ENCODE data around the gene KMT2C.
"Not testable (repeated sequence)": the region's sequence is repeated elsewhere in the genome, so short reads cannot be mapped to it uniquely, and the experiment has no call there.

Gene KMT2C

DNA sequence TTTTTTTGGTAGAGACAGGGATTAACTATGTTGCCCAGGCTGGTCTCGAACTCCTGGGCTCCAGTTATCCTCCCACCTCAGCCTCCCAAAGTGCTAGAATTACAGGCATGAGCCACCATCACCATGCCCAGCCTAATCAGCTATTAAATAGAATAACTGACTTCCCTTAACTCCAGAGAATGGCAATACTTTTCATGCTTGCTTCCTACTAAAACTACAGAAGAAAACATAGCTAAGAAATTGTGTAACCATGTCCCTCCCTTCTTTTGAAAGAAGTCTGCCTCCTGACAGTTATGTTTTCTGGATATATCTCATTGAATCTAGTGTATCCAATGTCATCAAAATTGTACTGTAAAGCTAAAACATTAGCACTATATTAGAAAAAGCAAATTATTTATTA is 95.6 kb downstream of the KMT2C start:
- Mint-ChIP-seq H3K4me1 (ENCODE audit: low read depth) (peaks cover 31% of the 10 kb centered on the region), H3K36me3 (ENCODE audit: low read depth) (no peaks in the 10 kb centered on the region), H3K27me3 (ENCODE audit: low read depth) (no peaks in the 10 kb centered on the region), H3K4me3 (no peak overlapping the region), H3K27ac (no peak overlapping the region), H3K9me3 (no peaks in the 10 kb centered on the region)

DNA sequence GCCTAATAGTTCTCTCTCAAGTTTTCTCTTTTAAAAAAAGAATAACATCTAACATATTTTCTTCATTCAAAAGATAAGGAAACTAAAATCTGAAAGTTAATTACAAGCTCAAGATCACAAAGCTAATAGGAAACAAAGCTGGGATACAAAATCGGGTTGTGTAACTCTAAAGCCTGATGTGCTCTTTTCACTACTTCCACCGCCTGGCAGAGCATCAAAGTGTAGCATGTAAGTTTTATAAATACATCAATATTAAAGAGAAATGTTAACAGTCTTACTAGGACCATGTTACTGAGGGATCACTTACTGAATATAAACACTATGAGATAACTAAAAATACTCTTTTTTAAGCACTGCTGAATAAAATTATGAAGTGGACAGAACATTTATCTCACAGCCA is 97.2 kb downstream of the KMT2C start:
- Mint-ChIP-seq H3K4me1 (ENCODE audit: low read depth) (peaks cover 29% of the 10 kb centered on the region), H3K27ac (no peak overlapping the region), H3K4me3 (no peak overlapping the region), H3K27me3 (ENCODE audit: low read depth) (no peaks in the 10 kb centered on the region), H3K9me3 (no peaks in the 10 kb centered on the region), H3K36me3 (ENCODE audit: low read depth) (peaks cover 3% of the 10 kb centered on the region)

DNA sequence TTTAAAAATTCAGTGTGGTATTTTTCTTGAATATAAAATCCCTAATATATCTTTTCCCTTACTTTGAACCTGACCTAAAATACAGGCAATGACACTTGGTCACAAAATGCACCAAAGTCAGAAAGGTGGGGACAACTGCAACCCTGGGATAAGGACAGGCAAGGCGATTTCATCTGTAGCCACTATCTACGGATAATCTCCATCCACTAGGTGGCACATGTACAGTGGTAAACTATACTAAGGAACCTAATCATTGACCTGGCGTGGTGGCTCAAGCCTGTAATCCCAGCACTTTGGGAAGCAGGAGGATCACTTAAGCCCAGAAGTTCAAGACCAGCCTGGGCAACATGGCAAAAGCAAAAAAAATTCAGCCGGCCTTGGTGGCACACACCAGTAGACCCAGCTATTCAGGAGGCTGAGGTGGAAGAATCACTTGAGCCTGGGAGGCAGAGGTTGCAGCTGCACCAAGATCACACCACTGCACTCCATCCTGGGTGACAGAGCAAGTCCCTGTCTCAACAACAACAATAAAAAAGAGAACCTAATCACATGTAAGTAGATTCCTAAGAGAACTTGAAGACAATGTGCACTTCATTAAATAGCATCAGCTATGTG is 98.9 kb downstream of the KMT2C start:
- peak overlapping the region; percentile 86 for H3K27ac Mint-ChIP-seq
- no peaks in the 10 kb centered on the region for H3K27me3 Mint-ChIP-seq (ENCODE audit: low read depth)
- no peaks in the 10 kb centered on the region for H3K9me3 Mint-ChIP-seq
- H3K4me3 Mint-ChIP-seq, result peak overlapping the region; percentile 28
- H3K4me1 Mint-ChIP-seq (ENCODE audit: low read depth), result peaks cover 30% of the 10 kb centered on the region
- peaks cover 4% of the 10 kb centered on the region for H3K36me3 Mint-ChIP-seq (ENCODE audit: low read depth)

DNA sequence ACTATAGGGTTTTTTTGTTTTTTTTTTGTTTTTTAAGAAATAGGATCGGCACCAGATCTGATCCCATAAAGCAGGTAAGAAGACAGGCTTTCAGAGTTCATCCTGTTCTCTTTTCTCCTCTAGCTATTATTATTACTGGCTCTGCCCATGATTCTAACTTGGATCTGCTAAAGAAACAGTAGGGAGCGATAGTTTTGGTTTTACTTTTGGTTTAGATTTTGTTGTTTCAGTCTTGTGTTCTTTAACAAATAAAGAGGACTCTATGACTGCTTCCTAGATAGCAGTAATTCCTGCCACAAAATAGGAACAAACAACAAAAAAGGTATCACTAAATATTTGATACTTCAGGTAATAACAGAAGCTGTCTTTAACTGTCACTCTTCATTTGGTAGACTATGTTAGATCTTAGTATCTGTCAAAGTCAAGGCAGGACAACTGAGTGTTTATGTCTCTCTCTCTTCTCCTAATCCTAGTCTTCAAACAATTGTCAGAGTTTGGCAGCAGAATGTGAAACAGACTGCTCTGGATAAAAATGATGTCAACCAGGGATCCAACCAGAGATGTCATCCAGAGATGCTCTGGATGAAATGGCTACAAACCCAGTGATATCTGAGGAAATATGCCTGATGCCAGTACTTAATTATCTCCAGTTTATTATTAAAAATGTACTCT is 99.8 kb downstream of the KMT2C start:
- H3K27ac Mint-ChIP-seq, result peak overlapping the region; percentile 86
- peaks cover 30% of the 10 kb centered on the region for H3K4me1 Mint-ChIP-seq (ENCODE audit: low read depth)
- H3K27me3 Mint-ChIP-seq (ENCODE audit: low read depth), result no peaks in the 10 kb centered on the region
- peaks cover 4% of the 10 kb centered on the region for H3K36me3 Mint-ChIP-seq (ENCODE audit: low read depth)
- H3K9me3 Mint-ChIP-seq, result no peaks in the 10 kb centered on the region
- H3K4me3 Mint-ChIP-seq, result peak overlapping the region; percentile 71

DNA sequence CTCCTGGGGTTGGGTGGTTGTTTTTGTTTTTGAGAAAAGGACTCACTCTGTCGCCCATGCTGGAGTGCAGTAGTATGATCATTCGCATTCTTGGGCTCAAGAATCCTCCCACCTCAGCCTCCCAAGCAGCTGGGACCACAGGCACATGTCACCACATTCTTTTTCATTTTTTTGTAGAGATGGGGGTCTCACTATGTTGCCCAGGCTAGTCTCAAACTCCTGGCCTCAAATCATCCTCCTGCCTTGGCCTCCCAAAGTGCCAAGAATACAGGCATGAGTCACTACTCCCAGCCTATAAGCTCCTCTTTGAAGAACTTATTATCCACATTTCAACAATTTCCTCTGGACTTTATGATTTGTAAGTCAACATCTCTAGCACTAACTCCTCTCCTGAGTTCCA is 102.7 kb downstream of the KMT2C start:
- H3K27me3 Mint-ChIP-seq (ENCODE audit: low read depth), result no peaks in the 10 kb centered on the region
- H3K27ac Mint-ChIP-seq, result no peak overlapping the region
- peaks cover 30% of the 10 kb centered on the region for H3K4me1 Mint-ChIP-seq (ENCODE audit: low read depth)
- no peak overlapping the region for H3K4me3 Mint-ChIP-seq
- H3K36me3 Mint-ChIP-seq (ENCODE audit: low read depth), result peaks cover 19% of the 10 kb centered on the region
- H3K9me3 Mint-ChIP-seq, result no peaks in the 10 kb centered on the region

DNA sequence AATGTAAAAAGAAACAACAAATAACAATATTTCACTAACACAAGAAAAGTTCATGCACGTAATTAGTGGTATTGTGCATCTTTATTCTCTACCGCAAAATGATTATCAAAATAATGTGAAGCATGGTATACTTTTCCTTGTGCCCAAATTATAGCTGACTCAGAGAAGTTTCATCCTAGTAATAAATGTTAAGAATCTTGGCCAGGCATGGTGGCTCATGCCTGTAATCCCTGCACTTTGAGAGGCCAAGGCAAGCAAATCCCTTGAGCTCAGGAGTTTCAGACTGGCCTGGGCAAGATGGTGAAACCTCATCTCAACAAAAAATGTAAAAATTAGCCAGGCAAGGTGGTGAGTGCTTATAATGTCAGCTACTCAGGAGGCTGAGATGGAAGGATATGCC is 105.0 kb downstream of the KMT2C start:
- Mint-ChIP-seq H3K36me3 (ENCODE audit: low read depth) (peaks cover 19% of the 10 kb centered on the region), H3K9me3 (no peaks in the 10 kb centered on the region), H3K4me3 (no peak overlapping the region), H3K4me1 (ENCODE audit: low read depth) (peaks cover 15% of the 10 kb centered on the region), H3K27me3 (ENCODE audit: low read depth) (no peaks in the 10 kb centered on the region), H3K27ac (no peak overlapping the region)

DNA sequence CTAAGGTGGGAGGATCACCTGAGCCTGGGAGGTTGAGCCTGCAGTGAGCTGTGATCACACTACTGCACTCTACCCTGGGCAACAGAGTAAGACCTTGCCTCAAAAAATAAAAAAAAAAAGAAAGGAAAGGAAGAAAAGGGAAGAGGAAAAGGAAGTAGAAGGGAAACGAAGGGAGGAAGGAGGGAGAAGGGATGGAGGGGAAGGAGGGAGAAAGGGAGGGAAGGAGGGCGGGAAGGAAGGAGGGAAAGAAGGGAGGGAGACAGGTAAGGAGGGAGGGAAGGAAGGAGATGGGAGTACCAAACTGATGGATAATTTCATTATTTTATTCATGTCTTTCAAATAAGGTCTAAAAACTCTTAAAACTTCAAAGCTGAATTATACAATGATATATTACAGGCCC is 106.3 kb downstream of the KMT2C start:
- Mint-ChIP-seq H3K36me3 (ENCODE audit: low read depth) (peaks cover 17% of the 10 kb centered on the region), H3K27ac (no peak overlapping the region), H3K9me3 (no peaks in the 10 kb centered on the region), H3K4me1 (ENCODE audit: low read depth) (peaks cover 7% of the 10 kb centered on the region), H3K4me3 (no peak overlapping the region), H3K27me3 (ENCODE audit: low read depth) (no peaks in the 10 kb centered on the region)

DNA sequence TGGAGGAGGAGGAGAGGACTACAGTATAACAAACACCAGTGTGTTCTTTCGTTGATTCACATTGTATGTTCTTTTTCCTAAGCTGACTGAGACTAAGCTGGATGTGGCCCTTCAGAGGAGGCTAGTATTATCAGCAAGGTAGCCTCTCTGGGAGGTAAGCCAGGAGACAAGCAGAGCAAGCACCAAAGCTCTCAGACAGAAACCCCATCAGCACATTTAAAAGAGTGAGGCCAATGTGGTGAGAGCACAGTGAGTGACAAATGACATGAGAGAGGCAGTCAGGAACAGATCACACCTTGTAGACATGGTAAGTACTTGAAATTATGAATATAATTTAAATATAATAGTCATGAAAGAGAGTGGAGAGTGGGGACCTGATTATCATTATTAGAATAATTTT is 107.6 kb downstream of the KMT2C start:
- Mint-ChIP-seq H3K4me1 (ENCODE audit: low read depth) (peaks cover 5% of the 10 kb centered on the region), H3K36me3 (ENCODE audit: low read depth) (peaks cover 16% of the 10 kb centered on the region), H3K4me3 (no peak overlapping the region), H3K9me3 (no peaks in the 10 kb centered on the region), H3K27me3 (ENCODE audit: low read depth) (no peaks in the 10 kb centered on the region), H3K27ac (no peak overlapping the region)

DNA sequence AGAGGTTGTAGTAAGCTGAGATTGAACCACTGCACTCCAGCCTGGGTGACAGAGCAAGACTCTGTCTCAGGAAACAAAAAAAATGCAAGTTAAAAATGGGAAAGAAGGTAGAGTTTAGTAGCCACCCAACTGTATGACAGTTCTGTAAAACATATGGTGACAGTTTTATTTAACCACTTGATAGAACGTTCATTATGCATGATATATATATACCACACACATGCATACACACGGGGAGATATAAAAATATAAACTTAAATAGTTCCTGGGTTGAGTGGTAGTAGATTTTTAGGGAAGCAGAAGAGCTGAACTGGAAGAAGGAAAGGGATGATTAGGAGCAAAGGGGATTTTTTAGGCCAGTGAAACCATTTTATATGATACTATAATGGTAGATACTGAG is 120.0 kb downstream of the KMT2C start:
- H3K4me1 Mint-ChIP-seq (ENCODE audit: low read depth), result peaks cover 12% of the 10 kb centered on the region
- H3K9me3 Mint-ChIP-seq, result no peaks in the 10 kb centered on the region
- H3K4me3 Mint-ChIP-seq, result no peak overlapping the region
- H3K27ac Mint-ChIP-seq, result no peak overlapping the region
- H3K27me3 Mint-ChIP-seq (ENCODE audit: low read depth), result no peaks in the 10 kb centered on the region
- peaks cover 18% of the 10 kb centered on the region for H3K36me3 Mint-ChIP-seq (ENCODE audit: low read depth)

DNA sequence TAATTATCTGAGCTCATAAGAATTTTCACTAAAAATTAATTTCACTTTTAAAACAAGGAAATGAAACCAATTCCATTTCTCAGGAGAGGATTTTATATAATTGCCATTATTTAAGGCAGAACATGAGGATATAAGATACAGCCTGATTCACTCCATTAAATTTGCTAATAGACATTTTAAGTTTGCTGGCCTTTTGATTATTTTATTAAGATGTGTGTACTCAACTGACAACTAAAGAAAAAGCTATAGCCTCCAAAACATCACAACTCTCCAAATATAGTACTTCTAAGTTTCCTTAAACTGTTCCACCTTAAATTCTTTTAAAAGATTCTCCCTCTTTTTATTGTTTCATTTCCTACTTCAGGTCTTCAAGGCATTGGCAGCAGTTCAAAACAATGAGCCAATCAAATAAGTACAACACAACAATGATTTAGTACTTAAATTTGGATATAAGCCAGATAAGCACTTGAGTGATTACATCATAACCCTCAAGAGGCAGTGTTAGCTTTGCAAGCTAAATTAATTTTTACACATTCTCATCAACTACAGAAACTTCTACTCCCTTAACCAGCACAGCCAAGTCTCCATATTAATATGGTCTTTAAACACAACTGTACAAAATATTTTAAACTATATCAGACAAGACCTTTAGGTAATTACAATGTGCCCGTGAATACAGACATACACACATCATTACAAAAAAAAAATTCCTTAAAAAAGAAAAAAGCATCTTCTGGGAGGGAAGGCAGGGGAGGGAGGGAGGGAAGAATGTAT is 121.8 kb downstream of the KMT2C start:
- Mint-ChIP-seq H3K36me3 (ENCODE audit: low read depth) (peaks cover 18% of the 10 kb centered on the region), H3K27ac (no peak overlapping the region), H3K9me3 (no peaks in the 10 kb centered on the region), H3K4me1 (ENCODE audit: low read depth) (peaks cover 10% of the 10 kb centered on the region), H3K27me3 (ENCODE audit: low read depth) (no peaks in the 10 kb centered on the region), H3K4me3 (no peak overlapping the region)

DNA sequence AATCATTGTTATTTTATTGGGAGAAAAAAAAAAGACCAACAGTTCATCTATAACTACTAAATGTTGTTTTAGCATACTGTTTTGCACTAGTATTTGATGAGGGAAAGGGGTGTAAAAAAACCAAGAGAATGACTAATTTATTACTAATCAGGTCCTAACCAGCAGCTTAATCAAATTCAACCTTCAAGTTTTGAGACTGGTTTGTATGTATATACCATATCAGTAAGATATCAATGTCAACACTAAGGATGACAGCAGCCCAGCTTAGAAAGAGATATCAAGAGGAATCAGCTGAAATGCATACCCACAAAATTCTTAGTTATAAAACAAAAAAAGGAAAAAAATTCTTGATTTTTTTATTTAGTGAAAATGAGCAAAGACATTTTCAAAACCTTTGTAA is 122.6 kb downstream of the KMT2C start:
- H3K27ac Mint-ChIP-seq, result no peak overlapping the region
- H3K27me3 Mint-ChIP-seq (ENCODE audit: low read depth), result no peaks in the 10 kb centered on the region
- no peaks in the 10 kb centered on the region for H3K9me3 Mint-ChIP-seq
- H3K4me3 Mint-ChIP-seq, result no peak overlapping the region
- peaks cover 10% of the 10 kb centered on the region for H3K4me1 Mint-ChIP-seq (ENCODE audit: low read depth)
- peaks cover 18% of the 10 kb centered on the region for H3K36me3 Mint-ChIP-seq (ENCODE audit: low read depth)

DNA sequence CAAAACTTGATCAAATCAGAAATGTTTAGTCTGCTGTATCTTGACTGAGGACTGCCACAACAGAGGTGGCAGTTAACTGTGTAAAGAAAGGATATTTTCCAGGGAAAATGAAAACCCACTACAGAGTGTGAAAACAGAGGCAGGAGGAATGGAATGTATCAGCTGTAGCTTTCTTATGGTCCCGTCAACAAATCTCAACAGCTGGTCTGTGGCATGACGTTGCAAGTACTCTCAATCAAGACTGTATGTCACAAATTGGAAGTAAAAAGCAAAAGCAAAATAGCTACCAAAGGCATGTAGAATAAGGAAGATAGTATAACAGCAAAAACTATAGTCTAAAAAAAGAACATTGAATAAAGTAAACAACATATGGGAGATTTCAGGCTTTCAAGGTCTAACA is 123.5 kb downstream of the KMT2C start:
- H3K27ac Mint-ChIP-seq, result no peak overlapping the region
- H3K4me3 Mint-ChIP-seq, result no peak overlapping the region
- peaks cover 7% of the 10 kb centered on the region for H3K4me1 Mint-ChIP-seq (ENCODE audit: low read depth)
- no peaks in the 10 kb centered on the region for H3K27me3 Mint-ChIP-seq (ENCODE audit: low read depth)
- no peaks in the 10 kb centered on the region for H3K9me3 Mint-ChIP-seq
- peaks cover 25% of the 10 kb centered on the region for H3K36me3 Mint-ChIP-seq (ENCODE audit: low read depth)

DNA sequence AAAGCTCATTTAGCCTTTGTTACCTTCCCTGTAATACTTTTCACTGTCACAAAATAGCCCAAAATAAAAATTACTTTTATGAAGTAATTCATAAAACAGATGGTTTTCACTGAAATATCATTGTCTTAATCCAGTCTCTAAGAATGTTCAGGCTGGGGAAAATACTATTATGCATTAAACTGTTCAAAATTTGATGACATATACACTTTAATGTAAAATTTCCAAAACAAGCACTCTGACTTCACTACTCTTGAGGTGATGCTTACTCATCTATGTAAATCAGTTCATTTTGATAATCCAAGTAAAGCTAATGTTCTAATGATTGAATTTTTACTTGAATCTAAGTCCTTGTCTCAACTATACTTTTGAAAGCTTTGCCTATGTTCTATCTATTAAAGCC is 127.9 kb downstream of the KMT2C start:
- H3K4me1 Mint-ChIP-seq (ENCODE audit: low read depth), result peaks cover 7% of the 10 kb centered on the region
- no peaks in the 10 kb centered on the region for H3K27me3 Mint-ChIP-seq (ENCODE audit: low read depth)
- no peaks in the 10 kb centered on the region for H3K9me3 Mint-ChIP-seq
- H3K36me3 Mint-ChIP-seq (ENCODE audit: low read depth), result peaks cover 42% of the 10 kb centered on the region
- H3K27ac Mint-ChIP-seq, result no peak overlapping the region
- no peak overlapping the region for H3K4me3 Mint-ChIP-seq

DNA sequence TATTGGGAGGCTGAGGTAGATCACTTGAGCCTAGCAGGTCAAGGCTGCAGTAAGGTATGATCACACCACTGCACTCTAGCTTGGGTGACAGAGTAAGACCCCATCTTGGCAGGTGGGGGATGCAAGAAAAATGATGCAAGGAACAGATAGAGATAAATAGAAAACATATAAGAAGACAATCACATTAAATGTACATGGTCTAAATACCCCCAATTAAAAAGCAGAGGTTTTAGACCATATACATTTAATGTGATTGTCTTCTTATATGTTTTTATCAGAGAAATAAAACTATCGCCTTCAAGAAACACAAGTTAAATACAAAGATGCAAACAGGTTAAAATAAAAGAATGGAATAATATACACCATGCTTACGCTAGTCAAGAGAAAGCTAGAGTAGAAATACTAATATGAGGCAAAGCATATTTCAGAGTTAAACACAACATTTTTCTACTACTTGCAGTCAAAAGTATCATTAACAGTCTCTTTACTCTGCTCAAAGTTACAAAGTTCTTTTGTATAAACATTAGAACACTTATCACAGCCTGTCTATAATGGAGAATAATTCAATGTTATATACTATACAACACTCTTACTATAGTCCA is 136.2 kb downstream of the KMT2C start:
- H3K27me3 Mint-ChIP-seq (ENCODE audit: low read depth); H3K4me1 Mint-ChIP-seq (ENCODE audit: low read depth); H3K4me3 Mint-ChIP-seq; H3K27ac Mint-ChIP-seq; H3K9me3 Mint-ChIP-seq: not testable (repeated sequence)
- peaks cover 18% of the 10 kb centered on the region for H3K36me3 Mint-ChIP-seq (ENCODE audit: low read depth)

DNA sequence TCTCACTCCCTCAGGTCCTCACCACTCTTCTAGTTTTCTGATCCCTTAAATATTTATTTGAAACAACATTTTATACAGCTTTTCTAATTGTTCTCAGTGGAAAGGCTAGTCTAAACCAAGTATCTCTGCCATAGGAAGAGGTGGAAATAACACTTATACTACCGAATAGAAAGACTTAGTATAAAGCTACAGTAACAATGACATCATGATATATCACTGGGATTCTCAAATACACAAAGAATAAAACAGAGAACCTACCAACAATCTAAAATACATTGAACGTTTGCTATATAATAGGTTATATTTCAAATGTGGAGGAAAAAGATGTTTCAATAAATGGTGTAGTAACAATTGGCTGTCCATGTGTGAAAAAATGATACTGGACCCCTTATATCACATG is 142.9 kb downstream of the KMT2C start:
- H3K4me1 Mint-ChIP-seq (ENCODE audit: low read depth), result no peaks in the 10 kb centered on the region

More for the DNA sequence above, 142.9 kb downstream of the KMT2C start:
- Mint-ChIP-seq H3K27me3 (ENCODE audit: low read depth) (no peaks in the 10 kb centered on the region), H3K9me3 (peaks cover 4% of the 10 kb centered on the region), H3K27ac (no peak overlapping the region), H3K4me3 (no peak overlapping the region), H3K36me3 (ENCODE audit: low read depth) (peaks cover 33% of the 10 kb centered on the region)
